Measurements from ENCODE around the gene PRXL2A. TPM values are rescaled to one million over a fixed set of nuclear protein-coding genes. Genes with fewer than 3 reads are reported as not detected.

Gene PRXL2A
- total RNA-seq, 1 donor: 0.90 TPM

DNA sequence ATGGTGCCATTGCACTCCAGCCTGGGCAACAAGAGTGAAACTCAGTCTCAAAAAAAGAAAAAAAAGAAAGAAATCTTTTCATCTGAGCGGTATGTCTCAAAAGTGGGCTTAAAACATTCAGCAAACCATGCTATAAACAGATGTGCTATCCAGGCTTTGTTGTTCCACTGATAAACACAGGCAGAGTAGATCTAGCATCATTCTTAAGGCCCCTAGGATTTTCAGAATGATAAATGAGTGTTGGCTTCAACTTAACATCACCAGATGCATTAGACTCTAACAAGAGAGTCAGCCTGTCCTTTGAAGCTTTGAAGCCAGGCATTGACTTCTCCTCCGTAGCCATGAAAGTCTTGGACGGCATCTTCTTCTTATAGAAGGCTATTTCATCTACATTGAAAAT, 28.6 kb upstream of the PRXL2A start:
- TF ChIP-seq, protein P1, sequence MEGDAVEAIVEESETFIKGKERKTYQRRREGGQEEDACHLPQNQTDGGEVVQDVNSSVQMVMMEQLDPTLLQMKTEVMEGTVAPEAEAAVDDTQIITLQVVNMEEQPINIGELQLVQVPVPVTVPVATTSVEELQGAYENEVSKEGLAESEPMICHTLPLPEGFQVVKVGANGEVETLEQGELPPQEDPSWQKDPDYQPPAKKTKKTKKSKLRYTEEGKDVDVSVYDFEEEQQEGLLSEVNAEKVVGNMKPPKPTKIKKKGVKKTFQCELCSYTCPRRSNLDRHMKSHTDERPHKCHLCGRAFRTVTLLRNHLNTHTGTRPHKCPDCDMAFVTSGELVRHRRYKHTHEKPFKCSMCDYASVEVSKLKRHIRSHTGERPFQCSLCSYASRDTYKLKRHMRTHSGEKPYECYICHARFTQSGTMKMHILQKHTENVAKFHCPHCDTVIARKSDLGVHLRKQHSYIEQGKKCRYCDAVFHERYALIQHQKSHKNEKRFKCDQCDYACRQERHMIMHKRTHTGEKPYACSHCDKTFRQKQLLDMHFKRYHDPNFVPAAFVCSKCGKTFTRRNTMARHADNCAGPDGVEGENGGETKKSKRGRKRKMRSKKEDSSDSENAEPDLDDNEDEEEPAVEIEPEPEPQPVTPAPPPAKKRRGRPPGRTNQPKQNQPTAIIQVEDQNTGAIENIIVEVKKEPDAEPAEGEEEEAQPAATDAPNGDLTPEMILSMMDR (IDR thresholded peaks at IDR 0.05; ENCODE audit: insufficient read depth, low read length): no peak
- H3K4me3 ChIP-seq (ENCODE audit: low read depth, low read length): no peak overlapping the region
- no peak for DNase-seq (ENCODE audit: low read depth)

DNA sequence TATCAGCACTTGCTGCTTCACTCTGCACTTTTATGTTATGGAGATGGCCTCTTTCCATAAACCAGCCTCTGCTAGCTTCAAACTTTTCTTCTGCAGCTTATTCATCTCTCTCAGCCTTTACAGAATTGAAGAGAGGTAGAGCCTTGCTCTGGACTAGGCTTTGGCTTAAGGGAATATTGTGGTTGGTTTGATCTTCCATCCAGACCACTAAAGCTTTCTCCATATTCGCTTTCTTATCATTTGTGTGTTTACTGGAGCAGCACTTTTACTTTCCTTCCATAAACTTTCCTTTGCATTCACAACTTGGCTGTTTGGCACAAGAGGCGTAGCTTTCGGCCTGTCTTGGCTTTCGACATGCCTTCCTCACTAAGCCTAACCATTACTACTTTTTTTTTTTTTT, 28.2 kb upstream of the PRXL2A start:
- no peak overlapping the region for H3K4me3 ChIP-seq (ENCODE audit: low read depth, low read length)
- TF ChIP-seq, protein P1 (IDR thresholded peaks at IDR 0.05; ENCODE audit: insufficient read depth, low read length): no peak
- no peak for DNase-seq (ENCODE audit: low read depth)

DNA sequence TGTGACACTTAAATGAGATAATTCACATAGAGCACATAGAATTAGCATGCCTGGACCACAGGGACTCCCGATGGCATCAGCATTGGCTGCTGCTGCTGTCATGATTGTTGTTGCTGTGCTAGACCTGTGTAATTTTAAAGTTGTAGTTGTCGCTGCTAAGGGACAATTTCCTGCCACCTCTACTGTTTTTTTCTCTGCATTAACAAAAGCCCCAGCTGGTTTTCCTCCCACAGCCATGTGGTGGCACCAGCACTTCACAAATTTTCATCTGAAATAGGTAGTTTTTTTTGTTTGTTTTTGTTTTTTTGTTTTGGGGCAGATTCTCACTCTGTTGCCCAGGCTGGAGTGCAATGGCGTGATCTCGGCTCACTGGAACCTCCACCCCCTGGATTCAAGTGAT, 25.4 kb upstream of the PRXL2A start:
- TF ChIP-seq, protein P1 (IDR thresholded peaks at IDR 0.05; ENCODE audit: insufficient read depth, low read length): peak; percentile 53
- peak; percentile 24 for DNase-seq (ENCODE audit: low read depth)
- no peak overlapping the region for H3K4me3 ChIP-seq (ENCODE audit: low read depth, low read length)

DNA sequence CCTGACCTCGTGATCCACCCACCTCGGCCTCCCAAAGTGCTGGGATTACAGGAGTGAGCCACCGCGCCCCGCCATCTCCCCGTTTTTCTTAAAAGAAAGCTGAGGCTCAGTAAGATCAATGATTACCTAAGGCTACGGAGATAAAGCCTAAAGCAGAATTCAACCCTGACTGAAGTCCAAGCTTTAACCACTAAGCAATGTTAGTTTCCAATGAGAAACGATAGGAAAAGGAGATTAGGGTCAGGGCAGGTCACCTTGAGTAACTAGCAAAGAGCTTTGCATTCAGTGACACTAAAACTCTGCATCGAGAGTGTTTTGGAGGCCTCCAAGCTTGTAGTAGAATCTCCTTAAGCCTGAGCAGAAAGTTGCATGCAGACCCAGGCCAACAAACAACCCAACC, 17.6 kb upstream of the PRXL2A start:
- DNase-seq (ENCODE audit: low read depth): no peak
- TF ChIP-seq, protein P1 (IDR thresholded peaks at IDR 0.05; ENCODE audit: insufficient read depth, low read length): no peak
- no peak overlapping the region for H3K4me3 ChIP-seq (ENCODE audit: low read depth, low read length)

DNA sequence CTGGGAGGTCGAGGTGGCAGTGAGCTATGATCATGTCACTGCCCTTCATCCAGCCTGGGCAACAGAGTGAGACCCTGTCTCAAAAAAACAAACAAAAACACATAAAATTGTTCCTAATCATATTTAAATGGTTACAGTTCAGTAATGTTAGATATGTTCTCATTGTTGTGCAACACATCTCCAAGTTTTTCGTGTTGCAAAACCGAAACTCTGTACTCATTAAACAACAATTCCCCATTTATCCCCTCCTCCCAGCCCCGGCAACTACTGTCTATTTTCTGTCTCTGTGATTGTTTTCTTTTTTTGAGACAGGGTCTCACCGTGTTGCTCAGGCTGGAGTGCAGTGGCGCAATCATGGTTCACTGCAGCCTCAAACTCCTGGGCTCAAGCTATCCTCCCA, 16.1 kb upstream of the PRXL2A start:
- TF ChIP-seq, protein P1 (IDR thresholded peaks at IDR 0.05; ENCODE audit: insufficient read depth, low read length): no peak
- no peak overlapping the region for H3K4me3 ChIP-seq (ENCODE audit: low read depth, low read length)
- DNase-seq (ENCODE audit: low read depth): no peak

DNA sequence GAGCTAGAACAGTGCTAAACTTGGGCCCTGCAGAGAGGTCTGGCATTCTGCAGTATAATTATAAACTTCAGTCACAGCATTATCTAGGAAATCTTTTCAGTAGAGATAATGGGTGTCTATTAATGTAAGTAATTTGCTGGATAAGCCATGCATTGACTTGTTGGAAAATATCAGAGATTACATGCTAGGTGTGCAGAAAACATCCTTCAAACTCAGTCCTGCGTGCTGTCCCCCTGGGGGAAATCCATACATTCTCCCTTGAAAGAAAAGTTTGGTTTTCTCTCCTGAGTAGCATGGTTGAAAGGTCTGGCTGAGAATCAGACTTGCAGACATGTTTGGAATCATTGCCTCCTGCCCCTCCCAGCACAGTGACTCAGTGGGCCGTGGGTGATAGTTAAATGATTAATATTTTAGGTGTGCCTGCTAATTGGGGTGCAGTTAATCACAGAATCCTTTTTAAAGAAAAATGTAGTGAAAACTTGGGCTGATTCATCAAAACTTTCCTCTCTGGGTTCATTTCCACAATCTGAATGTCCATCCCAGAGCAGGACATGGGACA, 13.9 kb upstream of the PRXL2A start:
- TF ChIP-seq, protein P1 (IDR thresholded peaks at IDR 0.05; ENCODE audit: insufficient read depth, low read length): no peak
- DNase-seq (ENCODE audit: low read depth): no peak
- no peak overlapping the region for H3K4me3 ChIP-seq (ENCODE audit: low read depth, low read length)

DNA sequence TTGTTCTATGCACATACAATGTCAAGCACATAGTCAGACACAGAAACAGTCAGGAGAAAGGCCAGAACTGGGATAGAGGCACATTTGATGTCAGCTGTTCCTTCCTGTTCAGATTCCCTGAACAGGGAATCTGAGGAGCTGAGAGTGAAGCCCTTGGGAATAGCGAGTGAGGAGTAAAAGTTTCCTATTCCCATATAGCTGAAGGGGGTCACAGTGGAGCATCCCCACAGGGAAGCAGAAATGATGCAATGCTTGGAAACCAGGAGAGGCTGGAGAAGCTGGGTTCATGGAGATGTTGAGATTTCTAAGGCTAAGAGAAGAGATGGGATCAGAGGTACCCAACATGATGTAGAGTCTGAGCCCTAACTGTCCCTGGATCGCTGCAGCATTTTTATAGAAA, 11.3 kb upstream of the PRXL2A start:
- no peak overlapping the region for H3K4me3 ChIP-seq (ENCODE audit: low read depth, low read length)
- TF ChIP-seq, protein P1 (IDR thresholded peaks at IDR 0.05; ENCODE audit: insufficient read depth, low read length): no peak
- DNase-seq (ENCODE audit: low read depth): no peak

Data from fibroblast of the aortic adventitia (primary cell).